Suprapubic skin (tissue), 3 donors: Measurements from ENCODE around the gene ZNF683.

Source experiments
- CTCF ChIP-seq, 2 donors: fragments of 200-600 bp in 1 of 2; fragments of 450-650 bp in 1 of 2; sonication (generic) in 1 of 2; IDR thresholded peaks; one replicate each; pipeline ENCODE4 v1.5.1; 2016 to 2019; ENCODE audit warnings: antibody characterized with exemption in 2 of 2, mild to moderate bottlenecking in 1 of 2, moderate library complexity in 1 of 2
- POLR2A ChIP-seq, 2 donors: fragments of 450-650 bp; IDR thresholded peaks; one replicate each; pipeline ENCODE4 v1.6.1; 2017; ENCODE audit warnings: antibody characterized with exemption in 2 of 2, mild to moderate bottlenecking in 2 of 2, moderate library complexity in 2 of 2

GRCh38 chr1:26403656-26404055, 31.1 kb upstream of the ZNF683 start:
- TF ChIP-seq POLR2A (IDR thresholded peaks at IDR 0.05) (no peak), CTCF (IDR thresholded peaks at IDR 0.05) (no peak)
